HepG2 (cell line): Measurements from ENCODE around the gene ABCF1. TPM values are rescaled to one million over a fixed set of nuclear protein-coding genes. Genes with fewer than 3 reads are reported as not detected.

Experiments used
- ATF3 ChIP-seq: sonication (generic); formaldehyde crosslinking; IDR thresholded peaks from 2 replicates; pipeline ENCODE4 v1.4.0; 2020; ENCODE audit warnings: missing genetic modification reagents
- BRD4 ChIP-seq: sonication (generic); formaldehyde crosslinking; IDR thresholded peaks from 2 replicates; pipeline ENCODE4 v1.4.0; 2020; ENCODE audit warnings: missing genetic modification reagents
- FOSL1 ChIP-seq: sonication (generic); formaldehyde crosslinking; IDR thresholded peaks from 2 replicates; pipeline ENCODE4 v1.9.0; 2021; ENCODE audit warnings: missing genetic modification reagents, borderline replicate concordance
- IKZF1 ChIP-seq: fragments of 450-650 bp; IDR thresholded peaks from 2 replicates; pipeline ENCODE4 v1.7.1; 2016
- KLF11 ChIP-seq: IDR thresholded peaks from 2 replicates; pipeline ENCODE4 v1.6.1; 2016; ENCODE audit warnings: missing compliant biosample characterization
- KLF12 ChIP-seq: sonication (generic); formaldehyde crosslinking; IDR thresholded peaks from 2 replicates; pipeline ENCODE4 v1.4.0; 2020; ENCODE audit warnings: missing genetic modification reagents, borderline replicate concordance
- PRDM10 ChIP-seq: sonication (generic); formaldehyde crosslinking; IDR thresholded peaks from 2 replicates; pipeline ENCODE4 v1.4.0; 2020; ENCODE audit warnings: low read depth, missing genetic modification reagents
- SRF ChIP-seq: IDR thresholded peaks from 2 replicates; pipeline ENCODE4 v1.6.1; 2011; ENCODE audit warnings: mild to moderate bottlenecking, low read depth, low read length, moderate library complexity
- TBX2 ChIP-seq: sonication (generic); formaldehyde crosslinking; IDR thresholded peaks from 2 replicates; pipeline ENCODE4 v1.5.0; 2020; ENCODE audit warnings: missing genetic modification reagents, mild to moderate bottlenecking, borderline replicate concordance
- ZBTB8A ChIP-seq: sonication (generic); formaldehyde crosslinking; IDR thresholded peaks from 2 replicates; pipeline ENCODE4 v1.4.0; 2020; ENCODE audit warnings: mild to moderate bottlenecking, low read depth, missing genetic modification reagents, borderline replicate concordance
- ZMAT5 ChIP-seq: sonication (generic); formaldehyde crosslinking; IDR thresholded peaks from 2 replicates; pipeline ENCODE4 v1.5.0; 2020; ENCODE audit warnings: mild to moderate bottlenecking, low read depth, missing genetic modification reagents, borderline replicate concordance
- ZNF256 ChIP-seq: sonication (generic); formaldehyde crosslinking; conservative IDR thresholded peaks from 2 replicates; pipeline ENCODE4 v1.4.0; 2020; ENCODE audit warnings: missing genetic modification reagents
- ZNF274 ChIP-seq: sonication (generic); formaldehyde crosslinking; IDR thresholded peaks from 2 replicates; pipeline ENCODE4 v1.5.1; 2020; ENCODE audit warnings: mild to moderate bottlenecking, missing genetic modification reagents
- ZNF281 ChIP-seq: sonication (generic); formaldehyde crosslinking; IDR thresholded peaks from 2 replicates; pipeline ENCODE4 v1.4.0; 2020; ENCODE audit warnings: missing genetic modification reagents, borderline replicate concordance
- ZNF33A ChIP-seq: sonication (generic); formaldehyde crosslinking; IDR thresholded peaks from 2 replicates; pipeline ENCODE4 v1.5.1; 2020; ENCODE audit warnings: missing genetic modification reagents, mild to moderate bottlenecking, moderate library complexity, borderline replicate concordance
- ZNF496 ChIP-seq: sonication (generic); formaldehyde crosslinking; IDR thresholded peaks from 2 replicates; pipeline ENCODE4 v1.8.1; 2023; ENCODE audit warnings: mild to moderate bottlenecking, moderate library complexity, missing genetic modification reagents; ENCODE audit not compliant: insufficient replicate concordance
- ZNF639 ChIP-seq: conservative IDR thresholded peaks from 2 replicates; pipeline ENCODE4 v1.6.1; 2018; ENCODE audit warnings: missing genetic modification reagents
- polyA plus RNA-seq, 8 experiments: library from polyadenylated mRNA; depleted of rRNA in 3 of 8; stranded (reverse) in 7 of 8; unstranded in 1 of 8; fragments of >200 nt; fragmentation: Illumina TruSeq in 4 of 8; extraction: Trizol in 4 of 8; gene quantifications; 2 replicates each; pipeline versions ENCODE4 v1.2.1 to v1.2.3, GENCODE V29; 2011 to 2016; ENCODE audit warnings: low read depth in 4 of 8, missing spikeins in 1 of 8, mixed read lengths in 1 of 8; ENCODE audit not compliant: insufficient read depth in 1 of 8
- total RNA-seq, 5 experiments: library from RNA; depleted of rRNA; stranded (reverse); fragments of >200 nt; fragmentation: Illumina TruSeq; extraction: Trizol; gene quantifications; 2 replicates each; pipeline ENCODE4 v1.2.3, GENCODE V29; 2016; ENCODE audit warnings: low read depth in 1 of 5
- TF ChIP-seq, protein P1 (sequence below): sonication (generic); formaldehyde crosslinking; conservative IDR thresholded peaks from 2 replicates; pipeline ENCODE4 v1.4.0; 2020; ENCODE audit warnings: missing genetic modification reagents

The ABCF1 gene
- total and polyA plus RNA-seq, 2 of the 13 experiments (the other 11 are each of a cell fraction or from before 2014, with no cell fraction given) = 25.4 to 98.9 TPM

DNA sequence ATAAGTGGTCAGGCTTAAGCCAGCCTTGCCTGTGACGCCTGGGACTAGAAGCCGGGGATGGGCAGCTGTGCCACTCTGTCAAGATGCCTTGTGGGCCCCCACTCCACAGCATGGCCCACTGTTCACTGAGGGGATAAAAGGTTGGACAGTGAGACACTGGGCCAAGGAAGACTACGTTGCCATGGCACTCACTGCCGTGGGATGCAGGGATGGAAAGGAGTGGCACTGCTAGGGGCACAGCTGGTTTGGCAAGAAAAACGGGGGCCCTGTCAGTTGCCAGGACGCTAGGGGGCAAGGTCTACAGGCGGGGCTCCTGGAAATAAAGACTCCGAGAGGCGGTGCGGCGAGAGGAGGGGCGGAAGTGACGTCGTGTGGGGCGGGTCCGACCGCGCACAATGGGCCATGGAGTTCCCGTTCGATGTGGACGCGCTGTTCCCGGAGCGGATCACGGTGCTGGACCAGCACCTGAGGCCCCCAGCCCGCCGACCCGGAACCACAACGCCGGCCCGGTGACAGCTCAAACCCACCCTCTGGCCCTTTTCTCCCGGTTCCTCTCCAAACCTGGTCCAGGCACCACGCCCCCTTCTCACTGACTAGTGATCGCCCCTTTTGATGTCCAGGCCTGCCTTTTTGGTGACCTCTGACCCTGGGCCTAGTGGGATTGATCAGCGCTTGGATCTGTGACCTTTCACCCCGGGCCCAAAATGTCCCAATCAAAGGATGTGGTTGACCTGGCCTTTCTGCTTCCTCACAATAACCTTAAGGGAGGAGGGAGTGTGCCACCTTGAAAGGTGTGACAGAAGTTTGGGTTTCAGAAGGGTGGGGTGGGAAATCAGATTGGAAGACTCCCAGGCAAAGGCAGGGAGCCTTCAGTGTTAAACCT lies 55.5 kb downstream of the ABCF1 start, which contains the start of gene ATAT1 (continued):
- no peak for TF ChIP-seq KLF11 (CRISPR knock-in tag)
- no peak for TF ChIP-seq ZMAT5 (CRISPR knock-in tag)
- TF ChIP-seq ATF3 (CRISPR knock-in tag) = no peak; the same call in 1 of the 2 replicates
- TF ChIP-seq ZNF281 (CRISPR knock-in tag) = no peak
- TF ChIP-seq ZNF496 = no peak
- TF ChIP-seq ZNF256 (CRISPR knock-in tag) = peak; percentile 90; the same call in 1 of the 2 replicates
- TF ChIP-seq ZNF639 (CRISPR knock-in tag) = peak; percentile 72; the same call in 1 of the 2 replicates
- TF ChIP-seq TBX2 = peak; percentile 92
- TF ChIP-seq IKZF1 = no peak
- TF ChIP-seq ZNF274 = peak; percentile 87; the same call in 1 of the 2 replicates
- TF ChIP-seq PRDM10 (CRISPR knock-in tag) = no peak
- no peak for TF ChIP-seq SRF
- no peak for TF ChIP-seq FOSL1 (CRISPR knock-in tag)
- no peak for TF ChIP-seq ZBTB8A (CRISPR knock-in tag)
- peak; percentile 86; the same call in 1 of the 2 replicates for TF ChIP-seq KLF12 (CRISPR knock-in tag)
- TF ChIP-seq, protein P1, sequence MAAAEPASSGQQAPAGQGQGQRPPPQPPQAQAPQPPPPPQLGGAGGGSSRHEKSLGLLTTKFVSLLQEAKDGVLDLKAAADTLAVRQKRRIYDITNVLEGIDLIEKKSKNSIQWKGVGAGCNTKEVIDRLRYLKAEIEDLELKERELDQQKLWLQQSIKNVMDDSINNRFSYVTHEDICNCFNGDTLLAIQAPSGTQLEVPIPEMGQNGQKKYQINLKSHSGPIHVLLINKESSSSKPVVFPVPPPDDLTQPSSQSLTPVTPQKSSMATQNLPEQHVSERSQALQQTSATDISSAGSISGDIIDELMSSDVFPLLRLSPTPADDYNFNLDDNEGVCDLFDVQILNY (CRISPR knock-in tag) = no peak
- peak; percentile 85 for TF ChIP-seq BRD4 (CRISPR knock-in tag)
- TF ChIP-seq ZNF33A (CRISPR knock-in tag) = no peak
